WI38 (cell line): ENCODE data around the gene CXXC5.

Experiments used
- H3K4me3 ChIP-seq: 2 replicates; pipeline ENCODE4 v1.5.1; 2011; ENCODE audit warnings: low read depth, mild to moderate bottlenecking, control low read depth, low read length
- TF ChIP-seq, protein P1 (sequence below): IDR thresholded peaks from 2 replicates; pipeline ENCODE4 v1.5.1; 2012; ENCODE audit warnings: low read depth, mild to moderate bottlenecking, control low read depth, low read length

Gene CXXC5

GRCh38 chr5:139640421-139641115, 7.6 kb upstream of the CXXC5 start:
- TF ChIP-seq, protein P1, sequence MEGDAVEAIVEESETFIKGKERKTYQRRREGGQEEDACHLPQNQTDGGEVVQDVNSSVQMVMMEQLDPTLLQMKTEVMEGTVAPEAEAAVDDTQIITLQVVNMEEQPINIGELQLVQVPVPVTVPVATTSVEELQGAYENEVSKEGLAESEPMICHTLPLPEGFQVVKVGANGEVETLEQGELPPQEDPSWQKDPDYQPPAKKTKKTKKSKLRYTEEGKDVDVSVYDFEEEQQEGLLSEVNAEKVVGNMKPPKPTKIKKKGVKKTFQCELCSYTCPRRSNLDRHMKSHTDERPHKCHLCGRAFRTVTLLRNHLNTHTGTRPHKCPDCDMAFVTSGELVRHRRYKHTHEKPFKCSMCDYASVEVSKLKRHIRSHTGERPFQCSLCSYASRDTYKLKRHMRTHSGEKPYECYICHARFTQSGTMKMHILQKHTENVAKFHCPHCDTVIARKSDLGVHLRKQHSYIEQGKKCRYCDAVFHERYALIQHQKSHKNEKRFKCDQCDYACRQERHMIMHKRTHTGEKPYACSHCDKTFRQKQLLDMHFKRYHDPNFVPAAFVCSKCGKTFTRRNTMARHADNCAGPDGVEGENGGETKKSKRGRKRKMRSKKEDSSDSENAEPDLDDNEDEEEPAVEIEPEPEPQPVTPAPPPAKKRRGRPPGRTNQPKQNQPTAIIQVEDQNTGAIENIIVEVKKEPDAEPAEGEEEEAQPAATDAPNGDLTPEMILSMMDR: no peak
- no peak overlapping the region for H3K4me3 ChIP-seq

DNA sequence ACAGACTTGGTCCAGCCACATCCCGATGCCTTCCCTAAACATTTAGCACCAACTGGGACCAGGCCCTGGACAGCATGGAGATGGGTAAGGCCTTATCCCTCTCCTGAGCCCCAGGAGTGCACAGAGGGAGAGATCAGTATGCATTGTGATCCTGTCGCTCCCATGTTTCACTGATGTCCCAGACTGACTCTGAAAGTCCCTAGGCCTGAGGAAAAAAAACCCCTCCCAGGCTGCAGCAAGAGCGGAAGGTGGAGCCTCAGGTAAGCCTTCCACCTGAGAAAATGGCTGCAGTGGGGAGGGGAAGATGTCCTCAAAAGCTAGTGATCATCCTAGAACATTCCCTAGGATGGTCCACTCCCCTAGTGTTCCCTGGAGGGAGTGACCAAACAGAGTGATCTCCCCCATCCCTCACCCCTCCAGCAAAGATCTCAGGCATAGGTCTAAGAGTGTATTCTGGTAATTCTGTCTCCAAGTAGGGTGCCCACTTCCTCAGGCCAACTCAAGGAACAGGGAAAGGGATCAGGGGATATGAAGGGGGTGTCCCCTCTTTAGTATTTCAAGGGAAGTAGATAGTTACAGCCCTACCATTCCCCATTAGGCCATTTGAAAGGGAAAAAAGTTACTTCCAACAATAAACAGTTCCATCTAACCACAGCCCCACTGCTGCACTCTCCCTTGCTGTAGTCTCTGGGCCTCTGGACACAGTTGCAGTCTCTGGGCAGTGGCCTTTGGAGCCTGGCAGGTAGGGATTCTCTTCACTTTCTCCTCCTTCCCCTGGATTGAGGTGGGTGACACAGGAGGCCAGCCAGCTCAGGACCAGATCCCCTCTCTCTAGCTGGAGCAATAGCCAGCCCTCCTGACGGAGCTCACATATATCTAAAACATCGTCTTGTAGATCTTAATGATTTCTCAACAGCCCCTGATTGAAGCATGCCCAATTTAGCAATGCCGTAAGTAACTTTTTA, 6.8 kb upstream of the CXXC5 start:
- no peak overlapping the region for H3K4me3 ChIP-seq
- TF ChIP-seq, protein P1: no peak

GRCh38 chr5:139642213-139642612, 5.9 kb upstream of the CXXC5 start:
- H3K4me3 ChIP-seq: no peak overlapping the region
- TF ChIP-seq, protein P1: no peak

- TF ChIP-seq, protein P1: no peak
- no peak overlapping the region for H3K4me3 ChIP-seq
Measured at GRCh38 chr5:139642891-139643871, 5.0 kb upstream of the CXXC5 start.

DNA sequence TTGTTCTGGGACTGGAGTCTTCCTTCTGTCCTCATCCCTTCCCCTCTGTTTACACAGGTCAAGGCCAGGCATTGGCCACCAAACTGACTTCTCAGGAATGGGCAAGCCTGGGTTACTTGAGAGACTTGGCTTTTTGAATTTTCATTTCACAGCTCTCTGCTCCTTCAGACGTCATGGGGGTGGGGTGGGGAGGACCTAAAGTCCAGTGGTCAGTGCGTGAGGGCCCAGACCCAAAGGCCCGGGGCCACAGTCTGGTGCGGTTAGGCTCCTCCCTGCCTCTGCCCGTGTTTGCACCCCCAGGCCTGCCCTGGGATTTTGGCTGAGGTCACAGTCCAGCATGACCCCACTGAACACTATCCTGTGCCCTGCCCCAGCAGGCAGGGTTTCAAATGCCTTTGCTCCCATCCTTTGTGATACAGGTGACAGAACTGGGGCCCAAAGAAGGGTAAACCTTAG, 4.1 kb upstream of the CXXC5 start:
- H3K4me3 ChIP-seq: no peak overlapping the region

More for the DNA sequence above, 4.1 kb upstream of the CXXC5 start:
- TF ChIP-seq, protein P1: no peak
